ENCODE measurements around the gene CC2D2A.
A peak's percentile ranks its signal among the peaks of the same experiment; 100 is the strongest.

CC2D2A gene

GRCh38 chr4:15479913-15480185 lies 10.2 kb downstream of the CC2D2A start:
- no peak for TF ChIP-seq CTCF (IDR thresholded peaks at IDR 0.05; ENCODE audit: low read length, missing control alignments)
- peak; percentile 65 for DNase-seq (ENCODE audit: low read depth)
- peak overlapping the region; percentile 64 for H3K4me3 ChIP-seq (replicated peaks; ENCODE audit: low read depth, low read length)

GRCh38 chr4:15481961-15482745 lies 12.5 kb downstream of the CC2D2A start:
- TF ChIP-seq CTCF (IDR thresholded peaks at IDR 0.05; ENCODE audit: low read length, missing control alignments) = no peak
- no peak overlapping the region for H3K4me3 ChIP-seq (replicated peaks; ENCODE audit: low read depth, low read length)
- no peak for DNase-seq (ENCODE audit: low read depth)

- no peak for TF ChIP-seq CTCF (IDR thresholded peaks at IDR 0.05; ENCODE audit: low read length, missing control alignments)
Observed at GRCh38 chr4:15482842-15483241, 13.2 kb downstream of the CC2D2A start.

GRCh38 chr4:15488136-15488535 lies 18.5 kb downstream of the CC2D2A start:
- DNase-seq (ENCODE audit: low read depth) = peak; percentile 14
- no peak overlapping the region for H3K4me3 ChIP-seq (replicated peaks; ENCODE audit: low read depth, low read length)
- no peak for TF ChIP-seq CTCF (IDR thresholded peaks at IDR 0.05; ENCODE audit: low read length, missing control alignments)

More at GRCh38 chr4:15482842-15483241, 13.2 kb downstream of the CC2D2A start:
- no peak for DNase-seq (ENCODE audit: low read depth)
- no peak overlapping the region for H3K4me3 ChIP-seq (replicated peaks; ENCODE audit: low read depth, low read length)

- no peak overlapping the region for H3K4me3 ChIP-seq (replicated peaks; ENCODE audit: low read depth, low read length)
- DNase-seq (ENCODE audit: low read depth) = peak; percentile 68
- no peak for TF ChIP-seq CTCF (IDR thresholded peaks at IDR 0.05; ENCODE audit: low read length, missing control alignments)
Observed at GRCh38 chr4:15488658-15489470, 19.2 kb downstream of the CC2D2A start.

GRCh38 chr4:15489551-15489950 lies 19.9 kb downstream of the CC2D2A start:
- no peak for TF ChIP-seq CTCF (IDR thresholded peaks at IDR 0.05; ENCODE audit: low read length, missing control alignments)
- no peak overlapping the region for H3K4me3 ChIP-seq (replicated peaks; ENCODE audit: low read depth, low read length)
- no peak for DNase-seq (ENCODE audit: low read depth)
